ENCODE results near the gene PISD. TPM values are rescaled to one million over a fixed set of nuclear protein-coding genes. Genes with fewer than 3 reads are reported as not detected.

Gene PISD
- total RNA-seq, 4 donors from 2014 or later: 21.8 to 205 (median 42.2) TPM

DNA sequence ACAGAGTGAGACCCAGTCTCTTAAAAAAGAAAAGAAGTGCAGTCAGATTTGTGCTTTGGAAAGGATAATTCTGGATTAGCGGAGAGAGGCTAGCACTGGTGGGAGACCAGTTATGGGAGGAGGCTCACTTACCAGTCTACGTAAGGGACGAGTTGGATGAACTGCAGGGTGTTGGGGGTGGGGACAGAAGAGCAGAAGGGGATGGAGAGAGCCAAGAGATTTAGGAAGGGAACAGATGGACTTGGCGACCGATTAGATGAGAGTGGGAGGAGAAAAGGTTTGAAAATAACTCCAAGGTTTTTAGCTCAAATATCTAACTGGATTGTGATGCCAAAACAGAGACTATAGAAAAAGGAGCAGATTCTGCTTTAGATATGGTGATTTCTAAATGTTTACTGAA is 84.3 kb downstream of the PISD start:
- intact Hi-C loops (cut with DNase I; ENCODE audit: low total_unique reads): no loop called here
- no peak for DNase-seq
- Histone ChIP-seq H3K36me3 (no peaks in the 10 kb centered on the region), H3K9me3 (no peaks in the 10 kb centered on the region), H3K27ac (no peak overlapping the region), H3K4me3 (no peak overlapping the region), H3K4me1 (no peaks in the 10 kb centered on the region), H3K27me3 (no peaks in the 10 kb centered on the region)
- no peak for TF ChIP-seq POLR2A (IDR thresholded peaks at IDR 0.05)

DNA sequence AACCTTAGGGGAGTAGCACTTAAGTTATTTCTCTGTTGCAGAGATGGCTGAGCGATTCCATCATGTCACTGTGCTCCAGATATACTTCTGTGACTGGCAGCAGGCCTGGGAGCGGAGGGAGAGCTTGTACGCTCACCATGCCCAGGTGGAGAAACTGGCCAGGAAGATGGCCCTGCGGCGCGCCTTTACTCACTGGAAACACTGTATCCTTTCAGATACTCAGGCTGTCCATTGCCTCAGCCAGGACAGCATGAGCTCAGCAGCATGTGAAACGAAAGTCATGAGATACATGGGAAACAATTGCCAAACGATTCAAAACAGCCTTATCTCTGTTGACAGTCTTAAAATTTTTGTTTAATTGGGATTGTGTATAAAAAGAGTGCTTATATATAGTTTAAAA is 86.8 kb downstream of the PISD start:
- intact Hi-C loops (cut with DNase I; ENCODE audit: low total_unique reads): no loop called here
- H3K4me3 ChIP-seq: no peak overlapping the region
- peak in 1 of 2 donors; percentile 21 for DNase-seq
- H3K27me3 ChIP-seq: no peaks in the 10 kb centered on the region
- H3K9me3 ChIP-seq: no peaks in the 10 kb centered on the region
- H3K4me1 ChIP-seq: no peaks in the 10 kb centered on the region
- H3K36me3 ChIP-seq: no peaks in the 10 kb centered on the region
- peak overlapping the region in 1 of 2 donors; percentile 66 for H3K27ac ChIP-seq
- TF ChIP-seq, protein P1, sequence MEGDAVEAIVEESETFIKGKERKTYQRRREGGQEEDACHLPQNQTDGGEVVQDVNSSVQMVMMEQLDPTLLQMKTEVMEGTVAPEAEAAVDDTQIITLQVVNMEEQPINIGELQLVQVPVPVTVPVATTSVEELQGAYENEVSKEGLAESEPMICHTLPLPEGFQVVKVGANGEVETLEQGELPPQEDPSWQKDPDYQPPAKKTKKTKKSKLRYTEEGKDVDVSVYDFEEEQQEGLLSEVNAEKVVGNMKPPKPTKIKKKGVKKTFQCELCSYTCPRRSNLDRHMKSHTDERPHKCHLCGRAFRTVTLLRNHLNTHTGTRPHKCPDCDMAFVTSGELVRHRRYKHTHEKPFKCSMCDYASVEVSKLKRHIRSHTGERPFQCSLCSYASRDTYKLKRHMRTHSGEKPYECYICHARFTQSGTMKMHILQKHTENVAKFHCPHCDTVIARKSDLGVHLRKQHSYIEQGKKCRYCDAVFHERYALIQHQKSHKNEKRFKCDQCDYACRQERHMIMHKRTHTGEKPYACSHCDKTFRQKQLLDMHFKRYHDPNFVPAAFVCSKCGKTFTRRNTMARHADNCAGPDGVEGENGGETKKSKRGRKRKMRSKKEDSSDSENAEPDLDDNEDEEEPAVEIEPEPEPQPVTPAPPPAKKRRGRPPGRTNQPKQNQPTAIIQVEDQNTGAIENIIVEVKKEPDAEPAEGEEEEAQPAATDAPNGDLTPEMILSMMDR (IDR thresholded peaks at IDR 0.05): no peak
- TF ChIP-seq POLR2A (IDR thresholded peaks at IDR 0.05): no peak

GRCh38 chr22:31574055-31574670 is 87.9 kb downstream of the PISD start:
- H3K27me3 ChIP-seq: no peaks in the 10 kb centered on the region
- no peaks in the 10 kb centered on the region for H3K4me1 ChIP-seq
- no peaks in the 10 kb centered on the region for H3K9me3 ChIP-seq
- DNase-seq: no peak
- H3K4me3 ChIP-seq: no peak overlapping the region
- peak overlapping the region; percentile 9 to 66 for H3K27ac ChIP-seq
- TF ChIP-seq, protein P1 (IDR thresholded peaks at IDR 0.05): no peak
- no peak for TF ChIP-seq POLR2A (IDR thresholded peaks at IDR 0.05)
- H3K36me3 ChIP-seq: no peaks in the 10 kb centered on the region
- intact Hi-C loops (cut with DNase I; ENCODE audit: low total_unique reads): no loop called here

DNA sequence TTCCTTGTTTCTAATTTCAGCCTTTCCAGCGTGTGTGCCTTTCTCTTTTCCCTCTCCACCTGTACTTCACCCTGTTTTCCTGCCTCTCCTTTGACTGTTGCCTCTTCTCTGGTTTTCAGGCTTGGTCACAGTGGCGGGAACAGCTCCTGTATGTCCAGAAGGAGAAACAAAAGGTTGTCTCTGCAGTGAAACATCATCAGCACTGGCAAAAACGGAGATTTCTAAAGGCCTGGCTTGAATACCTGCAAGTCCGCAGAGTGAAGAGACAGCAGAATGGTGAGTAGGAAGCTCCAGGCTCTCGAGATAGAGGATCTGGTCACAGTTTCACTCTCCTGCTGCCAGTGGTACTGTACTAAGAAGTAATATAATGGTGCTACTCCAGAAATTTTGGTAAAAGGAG is 89.1 kb downstream of the PISD start:
- H3K4me3 ChIP-seq: no peak overlapping the region
- no peaks in the 10 kb centered on the region for H3K4me1 ChIP-seq
- no peaks in the 10 kb centered on the region for H3K9me3 ChIP-seq
- TF ChIP-seq, protein P1 (IDR thresholded peaks at IDR 0.05): no peak
- no peak for TF ChIP-seq POLR2A (IDR thresholded peaks at IDR 0.05)
- no peak overlapping the region for H3K27ac ChIP-seq
- no peaks in the 10 kb centered on the region for H3K36me3 ChIP-seq
- intact Hi-C loops (cut with DNase I; ENCODE audit: low total_unique reads): no loop called here
- no peaks in the 10 kb centered on the region for H3K27me3 ChIP-seq
- no peak for DNase-seq

- H3K36me3 ChIP-seq: no peaks in the 10 kb centered on the region
- no peak for TF ChIP-seq POLR2A (IDR thresholded peaks at IDR 0.05)
- no peaks in the 10 kb centered on the region for H3K4me1 ChIP-seq
- no peak overlapping the region for H3K4me3 ChIP-seq
- no peaks in the 10 kb centered on the region for H3K27me3 ChIP-seq
- no peak for DNase-seq
- H3K9me3 ChIP-seq: no peaks in the 10 kb centered on the region
- H3K27ac ChIP-seq: no peak overlapping the region
- intact Hi-C loops (cut with DNase I; ENCODE audit: low total_unique reads): no loop called here
Measured at GRCh38 chr22:31569126-31569525, 92.9 kb downstream of the PISD start.

Small RNA genes within 50 kb of the gene (microRNA-seq; reads per million reads assigned to microRNA genes)
- gene MIR7109 (ENCODE audit: borderline microRNAs expressed, borderline replicate concordance): not detected

Other genes with a start within 250 kb of the PISD start
- gene EIF4ENIF1, start 172.4 kb downstream of the PISD start, total RNA-seq: 10 to 100 TPM; 19.0 to 95.8 (median 47.3) TPM
- 10 to 100 TPM; 10.2 to 44.1 (median 33.3) TPM for gene SFI1, start 165.7 kb downstream of the PISD start, total RNA-seq
- 10 to 100 TPM in 3 of 4 donors, 1 to 10 TPM in 1; 7.1 to 62.2 (median 22.9) TPM for gene PRR14L, start 87.9 kb upstream of the PISD start, total RNA-seq
- gene DEPDC5, start 91.8 kb upstream of the PISD start, total RNA-seq: 100 to 1,000 TPM in 1 of 4 donors, 10 to 100 TPM in 2, 1 to 10 TPM in 1; 9.1 to 180 (median 37.2) TPM

All from uterus (tissue), 4 donors.